PFSK-1 (cell line): ENCODE results near the gene PAPOLB.

ENCODE experiments used
- POLR2AphosphoS5 ChIP-seq: IDR thresholded peaks from 2 replicates; pipeline ENCODE4 v1.6.1; 2012; ENCODE audit warnings: low read depth, mild to moderate bottlenecking, control low read depth, low read length, moderate library complexity
- SIN3A ChIP-seq: IDR thresholded peaks from 2 replicates; pipeline ENCODE4 v1.6.1; 2012; ENCODE audit warnings: mild to moderate bottlenecking, low read length, moderate library complexity, borderline replicate concordance; ENCODE audit not compliant: insufficient read depth
- TAF1 ChIP-seq: IDR thresholded peaks from 2 replicates; pipeline ENCODE4 v1.6.1; 2012; ENCODE audit warnings: low read length, control low read depth, borderline replicate concordance; ENCODE audit not compliant: insufficient read depth
- TF ChIP-seq, protein P1 (sequence below), 2 experiments: IDR thresholded peaks; 2 replicates each; pipeline versions ENCODE4 v1.6.1 to v1.8.0; 2011 to 2012; ENCODE audit warnings: low read depth in 2 of 2, low read length in 2 of 2, control low read depth in 1 of 2, inconsistent platforms in 1 of 2, mild to moderate bottlenecking in 1 of 2, moderate library complexity in 1 of 2; ENCODE audit not compliant: insufficient read depth in 1 of 2

GRCh38 chr7:4819560-4820404 is 42.0 kb downstream of the PAPOLB start:
- TF ChIP-seq TAF1: no peak
- TF ChIP-seq POLR2AphosphoS5: no peak
- TF ChIP-seq, protein P1, sequence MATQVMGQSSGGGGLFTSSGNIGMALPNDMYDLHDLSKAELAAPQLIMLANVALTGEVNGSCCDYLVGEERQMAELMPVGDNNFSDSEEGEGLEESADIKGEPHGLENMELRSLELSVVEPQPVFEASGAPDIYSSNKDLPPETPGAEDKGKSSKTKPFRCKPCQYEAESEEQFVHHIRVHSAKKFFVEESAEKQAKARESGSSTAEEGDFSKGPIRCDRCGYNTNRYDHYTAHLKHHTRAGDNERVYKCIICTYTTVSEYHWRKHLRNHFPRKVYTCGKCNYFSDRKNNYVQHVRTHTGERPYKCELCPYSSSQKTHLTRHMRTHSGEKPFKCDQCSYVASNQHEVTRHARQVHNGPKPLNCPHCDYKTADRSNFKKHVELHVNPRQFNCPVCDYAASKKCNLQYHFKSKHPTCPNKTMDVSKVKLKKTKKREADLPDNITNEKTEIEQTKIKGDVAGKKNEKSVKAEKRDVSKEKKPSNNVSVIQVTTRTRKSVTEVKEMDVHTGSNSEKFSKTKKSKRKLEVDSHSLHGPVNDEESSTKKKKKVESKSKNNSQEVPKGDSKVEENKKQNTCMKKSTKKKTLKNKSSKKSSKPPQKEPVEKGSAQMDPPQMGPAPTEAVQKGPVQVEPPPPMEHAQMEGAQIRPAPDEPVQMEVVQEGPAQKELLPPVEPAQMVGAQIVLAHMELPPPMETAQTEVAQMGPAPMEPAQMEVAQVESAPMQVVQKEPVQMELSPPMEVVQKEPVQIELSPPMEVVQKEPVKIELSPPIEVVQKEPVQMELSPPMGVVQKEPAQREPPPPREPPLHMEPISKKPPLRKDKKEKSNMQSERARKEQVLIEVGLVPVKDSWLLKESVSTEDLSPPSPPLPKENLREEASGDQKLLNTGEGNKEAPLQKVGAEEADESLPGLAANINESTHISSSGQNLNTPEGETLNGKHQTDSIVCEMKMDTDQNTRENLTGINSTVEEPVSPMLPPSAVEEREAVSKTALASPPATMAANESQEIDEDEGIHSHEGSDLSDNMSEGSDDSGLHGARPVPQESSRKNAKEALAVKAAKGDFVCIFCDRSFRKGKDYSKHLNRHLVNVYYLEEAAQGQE (IDR thresholded peaks at IDR 0.05; ENCODE audit: insufficient read depth in 1 of 2, low read depth in 2 of 2, low read length in 2 of 2): no peak
- TF ChIP-seq SIN3A: no peak
